ENCODE data around the gene APPL1.
A peak's percentile ranks its signal among the peaks of the same experiment; 100 is the strongest.
"Not testable (repeated sequence)": the region's sequence is repeated elsewhere in the genome, so short reads cannot be mapped to it uniquely, and the experiment has no call there.

Gene APPL1

GRCh38 chr3:57292897-57293526 lies 65.5 kb downstream of the APPL1 start:
- no peak for DNase-seq (ENCODE audit: low spot score in 2 of 2)
- Mint-ChIP-seq H3K4me3 (no peak overlapping the region), H3K36me3 (no peaks in the 10 kb centered on the region), H3K27ac (no peak overlapping the region), H3K9me3 (no peaks in the 10 kb centered on the region), H3K4me1 (no peaks in the 10 kb centered on the region)
- ATAC-seq = no peak

- no peak for DNase-seq (ENCODE audit: low spot score in 2 of 2)
- Mint-ChIP-seq H3K36me3 (no peaks in the 10 kb centered on the region), H3K4me3 (no peak overlapping the region), H3K27ac (no peak overlapping the region), H3K9me3 (no peaks in the 10 kb centered on the region), H3K4me1 (no peaks in the 10 kb centered on the region)
- ATAC-seq = peak; percentile 88
Measured at GRCh38 chr3:57298041-57298440, 70.5 kb downstream of the APPL1 start.

- not testable (repeated sequence) for H3K36me3 Mint-ChIP-seq; H3K27ac Mint-ChIP-seq; ATAC-seq; DNase-seq (ENCODE audit: low spot score in 2 of 2); H3K4me1 Mint-ChIP-seq; H3K9me3 Mint-ChIP-seq; H3K4me3 Mint-ChIP-seq
Measured at GRCh38 chr3:57303520-57303919, 76.0 kb downstream of the APPL1 start.

- H3K9me3 Mint-ChIP-seq = no peaks in the 10 kb centered on the region
- no peak overlapping the region for H3K4me3 Mint-ChIP-seq
- H3K27ac Mint-ChIP-seq = no peak overlapping the region
- DNase-seq (ENCODE audit: low spot score in 2 of 2) (no peak), ATAC-seq (no peak)
- no peaks in the 10 kb centered on the region for H3K36me3 Mint-ChIP-seq
- H3K4me1 Mint-ChIP-seq = no peaks in the 10 kb centered on the region
Measured at GRCh38 chr3:57309769-57310360, 82.3 kb downstream of the APPL1 start.

GRCh38 chr3:57314204-57314603 lies 86.7 kb downstream of the APPL1 start:
- Mint-ChIP-seq H3K27ac (no peak overlapping the region), H3K4me1 (no peaks in the 10 kb centered on the region), H3K9me3 (no peaks in the 10 kb centered on the region), H3K4me3 (no peak overlapping the region), H3K36me3 (no peaks in the 10 kb centered on the region)
- ATAC-seq (no peak), DNase-seq (ENCODE audit: low spot score in 2 of 2) (no peak)
